ENCODE measurements around the gene SUGCT. TPM values are rescaled to one million over a fixed set of nuclear protein-coding genes. Genes with fewer than 3 reads are reported as not detected.

The SUGCT gene
- total RNA-seq, 1 donor from 2014 or later, result 11.9 TPM

GRCh38 chr7:40369641-40370277 lies 235.0 kb downstream of the SUGCT start:
- no peak for TF ChIP-seq CTCF (IDR thresholded peaks at IDR 0.05)
- no peak for DNase-seq (ENCODE audit: extremely low spot score, unreplicated experiment)
- Mint-ChIP-seq H3K4me1 (ENCODE audit: unreplicated experiment) (peaks cover 19% of the 10 kb centered on the region), H3K4me3 (ENCODE audit: unreplicated experiment) (peak overlapping the region; percentile 2), H3K27ac (ENCODE audit: unreplicated experiment) (peak overlapping the region; percentile 52), H3K9me3 (ENCODE audit: unreplicated experiment) (peaks cover 5% of the 10 kb centered on the region), H3K36me3 (ENCODE audit: unreplicated experiment) (peaks cover 4% of the 10 kb centered on the region), H3K27me3 (ENCODE audit: unreplicated experiment) (no peaks in the 10 kb centered on the region)

- no peak for DNase-seq (ENCODE audit: extremely low spot score, unreplicated experiment)
- no peak overlapping the region for H3K4me3 Mint-ChIP-seq (ENCODE audit: unreplicated experiment)
- H3K36me3 Mint-ChIP-seq (ENCODE audit: unreplicated experiment), result peaks cover 2% of the 10 kb centered on the region
- peaks cover 19% of the 10 kb centered on the region for H3K4me1 Mint-ChIP-seq (ENCODE audit: unreplicated experiment)
- no peak for TF ChIP-seq CTCF (IDR thresholded peaks at IDR 0.05)
- H3K9me3 Mint-ChIP-seq (ENCODE audit: unreplicated experiment), result peaks cover 5% of the 10 kb centered on the region
- H3K27me3 Mint-ChIP-seq (ENCODE audit: unreplicated experiment), result no peaks in the 10 kb centered on the region
- H3K27ac Mint-ChIP-seq (ENCODE audit: unreplicated experiment), result no peak overlapping the region
Observed at GRCh38 chr7:40371806-40372440, 237.1 kb downstream of the SUGCT start.

GRCh38 chr7:40374575-40374974 lies 239.8 kb downstream of the SUGCT start:
- H3K4me1 Mint-ChIP-seq (ENCODE audit: unreplicated experiment), result peaks cover 17% of the 10 kb centered on the region
- DNase-seq (ENCODE audit: extremely low spot score, unreplicated experiment), result no peak
- H3K27me3 Mint-ChIP-seq (ENCODE audit: unreplicated experiment), result no peaks in the 10 kb centered on the region
- no peak overlapping the region for H3K4me3 Mint-ChIP-seq (ENCODE audit: unreplicated experiment)
- peaks cover 12% of the 10 kb centered on the region for H3K9me3 Mint-ChIP-seq (ENCODE audit: unreplicated experiment)
- H3K27ac Mint-ChIP-seq (ENCODE audit: unreplicated experiment), result no peak overlapping the region
- peaks cover 13% of the 10 kb centered on the region for H3K36me3 Mint-ChIP-seq (ENCODE audit: unreplicated experiment)
- no peak for TF ChIP-seq CTCF (IDR thresholded peaks at IDR 0.05)

GRCh38 chr7:40380111-40380510 lies 245.3 kb downstream of the SUGCT start:
- no peak overlapping the region for H3K4me3 Mint-ChIP-seq (ENCODE audit: unreplicated experiment)
- H3K36me3 Mint-ChIP-seq (ENCODE audit: unreplicated experiment), result peaks cover 11% of the 10 kb centered on the region
- H3K4me1 Mint-ChIP-seq (ENCODE audit: unreplicated experiment), result no peaks in the 10 kb centered on the region
- H3K27ac Mint-ChIP-seq (ENCODE audit: unreplicated experiment), result no peak overlapping the region
- DNase-seq (ENCODE audit: extremely low spot score, unreplicated experiment), result no peak
- H3K9me3 Mint-ChIP-seq (ENCODE audit: unreplicated experiment), result peaks cover 16% of the 10 kb centered on the region
- no peak for TF ChIP-seq CTCF (IDR thresholded peaks at IDR 0.05)
- no peaks in the 10 kb centered on the region for H3K27me3 Mint-ChIP-seq (ENCODE audit: unreplicated experiment)

- peaks cover 16% of the 10 kb centered on the region for H3K9me3 Mint-ChIP-seq (ENCODE audit: unreplicated experiment)
- no peaks in the 10 kb centered on the region for H3K4me1 Mint-ChIP-seq (ENCODE audit: unreplicated experiment)
- peaks cover 11% of the 10 kb centered on the region for H3K36me3 Mint-ChIP-seq (ENCODE audit: unreplicated experiment)
- no peak overlapping the region for H3K4me3 Mint-ChIP-seq (ENCODE audit: unreplicated experiment)
- no peaks in the 10 kb centered on the region for H3K27me3 Mint-ChIP-seq (ENCODE audit: unreplicated experiment)
- DNase-seq (ENCODE audit: extremely low spot score, unreplicated experiment), result no peak
- no peak for TF ChIP-seq CTCF (IDR thresholded peaks at IDR 0.05)
- no peak overlapping the region for H3K27ac Mint-ChIP-seq (ENCODE audit: unreplicated experiment)
Observed at GRCh38 chr7:40382145-40382544, 247.3 kb downstream of the SUGCT start.

Data from osteocyte (in vitro differentiated cells).